ENCODE measurements around the gene FARSA. TPM values are rescaled to one million over a fixed set of nuclear protein-coding genes. Genes with fewer than 3 reads are reported as not detected.
"Not testable (repeated sequence)": the region's sequence is repeated elsewhere in the genome, so short reads cannot be mapped to it uniquely, and the experiment has no call there.

Gene FARSA
- total RNA-seq, 1 experiment from 2014 or later: 83.7 TPM

- DNase-seq (ENCODE audit: low read depth): peak; percentile 99
Observed at GRCh38 chr19:12890787-12891552, 42.5 kb downstream of the FARSA start, which contains the start of gene GCDH. GCDH (plus strand) TSS chr19:12891160; CDS start chr19:12891305, 145 bp downstream.

- DNase-seq (ENCODE audit: low read depth): not testable (repeated sequence)
Observed at GRCh38 chr19:12890299-12890786, 43.2 kb downstream of the FARSA start.

GRCh38 chr19:12888006-12888603, 45.4 kb downstream of the FARSA start:
- no peak for DNase-seq (ENCODE audit: low read depth)

GRCh38 chr19:12886969-12887747, 46.4 kb downstream of the FARSA start, which contains the start of gene KLF1:
KLF1 (minus strand) TSS chr19:12887201; CDS start chr19:12887140, 61 bp downstream.
- no peak for DNase-seq (ENCODE audit: low read depth)

- no peak for DNase-seq (ENCODE audit: low read depth)
Observed at GRCh38 chr19:12886651-12886968, 46.9 kb downstream of the FARSA start.

GRCh38 chr19:12885749-12886650, 47.5 kb downstream of the FARSA start:
- DNase-seq (ENCODE audit: low read depth): no peak

- no peak for DNase-seq (ENCODE audit: low read depth)
Observed at GRCh38 chr19:12884926-12885748, 48.4 kb downstream of the FARSA start.

- no peak for DNase-seq (ENCODE audit: low read depth)
Observed at GRCh38 chr19:12884627-12884925, 48.9 kb downstream of the FARSA start.

GRCh38 chr19:12884202-12884601, 49.3 kb downstream of the FARSA start:
- no peak for DNase-seq (ENCODE audit: low read depth)

- no peak for DNase-seq (ENCODE audit: low read depth)
Observed at GRCh38 chr19:12882589-12882988, 50.9 kb downstream of the FARSA start.

- peak; percentile 92 for DNase-seq (ENCODE audit: low read depth)
Observed at GRCh38 chr19:12881172-12881808, 52.2 kb downstream of the FARSA start, which contains the start of gene DNASE2. DNASE2 (minus strand) TSS chr19:12881449; CDS start chr19:12881375, 74 bp downstream.

- DNase-seq (ENCODE audit: low read depth): peak; percentile 32
Observed at GRCh38 chr19:12880551-12881171, 52.9 kb downstream of the FARSA start.

GRCh38 chr19:12875086-12875485, 58.4 kb downstream of the FARSA start:
- no peak for DNase-seq (ENCODE audit: low read depth)

- no peak for DNase-seq (ENCODE audit: low read depth)
Observed at GRCh38 chr19:12873891-12874745, 59.4 kb downstream of the FARSA start.

GRCh38 chr19:12872941-12873890, 60.3 kb downstream of the FARSA start:
- peak; percentile 74 for DNase-seq (ENCODE audit: low read depth)
